ENCODE data around the gene ITGBL1. TPM values are rescaled to one million over a fixed set of nuclear protein-coding genes. Genes with fewer than 3 reads are reported as not detected.
A peak's percentile ranks its signal among the peaks of the same experiment; 100 is the strongest.
"Not testable (repeated sequence)": the region's sequence is repeated elsewhere in the genome, so short reads cannot be mapped to it uniquely, and the experiment has no call there.

Gene ITGBL1
- total RNA-seq, 1 experiment from 2014 or later = 0.34 TPM

GRCh38 chr13:101529422-101529821, 76.9 kb downstream of the ITGBL1 start:
- in situ Hi-C loops (cut with HindIII; ENCODE audit: low pct_unique_long_range_greater_than_20kb, low sequenced_read_pairs) = no loop called here
- DNase-seq (ENCODE audit: low read depth, low spot score) = peak; percentile 55

DNA sequence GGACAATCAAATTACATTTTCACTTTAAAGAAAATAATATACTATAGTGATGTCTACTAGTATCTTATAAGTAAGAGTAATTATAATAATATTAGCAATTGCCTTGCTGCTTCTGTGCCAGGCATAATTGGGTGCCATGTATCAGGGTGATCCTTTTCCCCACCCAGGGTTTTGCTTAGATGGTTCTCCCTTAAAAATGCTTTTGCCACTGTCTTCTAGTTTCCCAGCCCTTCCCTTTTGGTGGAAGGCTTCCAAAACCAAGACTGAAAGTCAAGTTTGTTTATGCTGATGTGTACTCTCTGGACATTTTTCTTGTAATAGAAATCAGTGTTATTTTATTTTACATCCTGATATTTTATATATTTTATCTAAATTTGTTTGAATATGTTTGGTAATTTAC, 77.8 kb downstream of the ITGBL1 start:
- DNase-seq (ENCODE audit: low read depth, low spot score) = no peak

GRCh38 chr13:101535192-101535746, 82.8 kb downstream of the ITGBL1 start:
- in situ Hi-C loops (cut with HindIII; ENCODE audit: low pct_unique_long_range_greater_than_20kb, low sequenced_read_pairs) = no loop called here
- DNase-seq (ENCODE audit: low read depth, low spot score) = no peak

More for the DNA sequence above, 77.8 kb downstream of the ITGBL1 start:
- in situ Hi-C loops (cut with HindIII; ENCODE audit: low pct_unique_long_range_greater_than_20kb, low sequenced_read_pairs) = no loop called here

- in situ Hi-C loops (cut with HindIII; ENCODE audit: low pct_unique_long_range_greater_than_20kb, low sequenced_read_pairs) = no loop called here
- no peak for DNase-seq (ENCODE audit: low read depth, low spot score)
Measured at GRCh38 chr13:101536079-101536478, 83.6 kb downstream of the ITGBL1 start.

- in situ Hi-C loops (cut with HindIII; ENCODE audit: low pct_unique_long_range_greater_than_20kb, low sequenced_read_pairs) = not testable (repeated sequence)
Measured at GRCh38 chr13:101544544-101544943, 92.1 kb downstream of the ITGBL1 start.

GRCh38 chr13:101544979-101545378, 92.5 kb downstream of the ITGBL1 start:
- in situ Hi-C loops (cut with HindIII; ENCODE audit: low pct_unique_long_range_greater_than_20kb, low sequenced_read_pairs) = no loop called here

More at GRCh38 chr13:101544544-101544943, 92.1 kb downstream of the ITGBL1 start:
- DNase-seq (ENCODE audit: low read depth, low spot score) = not testable (repeated sequence)

DNA sequence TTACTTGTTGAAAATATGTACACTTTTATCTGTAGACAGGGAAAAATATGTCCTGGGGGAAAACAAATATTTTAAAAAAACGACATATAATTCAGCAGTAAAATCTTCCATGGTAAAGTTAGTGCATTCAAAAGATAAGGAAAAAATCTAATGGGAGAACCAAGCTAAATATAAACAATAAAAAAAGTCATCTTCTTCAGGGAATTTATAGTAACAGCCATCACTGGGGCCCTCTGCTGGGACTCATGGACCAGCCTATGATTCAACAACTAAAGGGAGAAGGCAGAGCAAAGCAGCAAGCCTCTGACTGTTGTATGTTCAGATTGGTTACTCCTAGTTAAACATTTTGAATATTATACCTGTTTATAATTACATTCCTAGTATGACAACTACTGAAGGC, 93.0 kb downstream of the ITGBL1 start:
- in situ Hi-C loops (cut with HindIII; ENCODE audit: low pct_unique_long_range_greater_than_20kb, low sequenced_read_pairs) = no loop called here
- DNase-seq (ENCODE audit: low read depth, low spot score) = peak; percentile 11

More at GRCh38 chr13:101544979-101545378, 92.5 kb downstream of the ITGBL1 start:
- DNase-seq (ENCODE audit: low read depth, low spot score) = no peak

- in situ Hi-C loops (cut with HindIII; ENCODE audit: low pct_unique_long_range_greater_than_20kb, low sequenced_read_pairs) = no loop called here
- DNase-seq (ENCODE audit: low read depth, low spot score) = no peak
Measured at GRCh38 chr13:101552286-101552685, 99.8 kb downstream of the ITGBL1 start.

DNA sequence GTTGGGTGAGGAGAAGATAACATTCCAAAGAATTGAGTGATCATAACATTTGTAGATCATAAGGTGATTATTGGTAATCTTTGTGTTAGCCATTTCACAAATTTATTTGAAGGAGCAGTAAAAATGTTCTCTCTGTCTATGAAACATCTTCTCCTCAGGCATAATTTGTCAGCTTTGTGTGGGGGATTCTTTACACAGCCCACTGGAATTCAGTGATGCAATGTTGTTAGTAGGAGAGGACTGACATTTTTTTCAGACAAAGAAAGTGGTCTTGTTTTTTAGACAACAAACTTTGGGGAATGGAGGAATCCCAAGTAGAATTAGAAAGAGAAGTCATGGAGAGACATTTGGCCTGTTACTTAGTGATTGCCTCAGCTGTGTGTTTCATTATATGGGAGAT, 100.3 kb downstream of the ITGBL1 start:
- in situ Hi-C loops (cut with HindIII; ENCODE audit: low pct_unique_long_range_greater_than_20kb, low sequenced_read_pairs) = no loop called here
- no peak for DNase-seq (ENCODE audit: low read depth, low spot score)

DNA sequence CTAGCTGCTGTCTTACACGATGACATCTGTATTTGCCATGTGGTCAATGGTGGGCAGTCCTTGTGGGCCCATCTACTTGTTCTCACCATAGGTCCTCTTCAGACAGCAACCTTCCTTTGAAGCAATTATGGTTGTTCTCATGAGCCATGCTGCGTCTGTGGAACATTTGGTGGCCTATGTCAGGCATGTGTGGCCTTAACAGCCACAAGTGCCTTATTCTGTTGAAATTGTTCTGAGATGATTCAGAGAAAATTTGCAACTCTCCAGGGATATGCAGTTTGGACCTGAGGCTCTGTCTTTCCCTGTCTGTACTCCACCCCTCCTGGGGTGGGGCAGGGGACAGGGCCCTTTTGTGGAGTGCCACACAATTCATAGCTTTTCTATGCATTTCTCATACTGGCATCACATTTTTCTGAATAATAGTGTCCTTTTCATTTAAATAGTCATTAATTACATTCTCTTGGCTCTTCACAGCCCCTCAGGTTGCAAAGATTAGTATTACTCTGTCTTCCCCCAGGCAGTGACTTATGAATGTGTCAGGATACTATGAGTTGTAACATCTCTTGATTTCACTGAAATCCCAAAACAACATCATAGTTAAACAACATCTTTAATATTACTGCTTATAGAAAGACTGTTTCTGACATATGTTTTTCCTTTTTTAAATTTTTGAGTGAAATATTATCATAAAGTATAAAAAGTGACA, 102.1 kb downstream of the ITGBL1 start:
- no peak for DNase-seq (ENCODE audit: low read depth, low spot score)
- in situ Hi-C loops (cut with HindIII; ENCODE audit: low pct_unique_long_range_greater_than_20kb, low sequenced_read_pairs) = no loop called here

- in situ Hi-C loops (cut with HindIII; ENCODE audit: low pct_unique_long_range_greater_than_20kb, low sequenced_read_pairs) = no loop called here
- no peak for DNase-seq (ENCODE audit: low read depth, low spot score)
Measured at GRCh38 chr13:101555610-101556009, 103.1 kb downstream of the ITGBL1 start.

DNA sequence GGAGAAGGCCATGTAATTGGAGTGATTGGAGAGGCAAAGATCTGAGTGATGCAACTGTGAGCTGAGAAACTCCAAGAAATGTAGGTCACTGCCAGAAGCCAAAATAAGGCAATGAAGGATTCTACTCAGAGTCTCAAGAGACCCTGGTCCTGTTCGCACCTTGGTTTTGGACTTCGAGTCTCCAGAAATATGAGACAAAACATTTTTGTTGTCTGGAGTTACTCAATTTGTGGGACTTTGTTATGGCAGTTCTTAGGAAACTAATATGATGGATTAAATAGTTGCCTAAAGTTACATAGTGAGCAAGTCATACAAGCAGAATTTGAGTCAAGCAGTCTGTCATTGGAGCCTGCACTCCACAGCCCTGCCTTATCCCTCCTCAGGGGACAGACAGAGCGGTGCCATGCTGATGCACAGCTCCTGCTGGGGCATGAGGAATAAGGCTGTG, 104.2 kb downstream of the ITGBL1 start:
- no peak for DNase-seq (ENCODE audit: low read depth, low spot score)
- in situ Hi-C loops (cut with HindIII; ENCODE audit: low pct_unique_long_range_greater_than_20kb, low sequenced_read_pairs) = no loop called here

GRCh38 chr13:101565317-101565716, 112.8 kb downstream of the ITGBL1 start:
- no peak for DNase-seq (ENCODE audit: low read depth, low spot score)
- in situ Hi-C loops (cut with HindIII; ENCODE audit: low pct_unique_long_range_greater_than_20kb, low sequenced_read_pairs) = no loop called here

GRCh38 chr13:101567841-101568240, 115.4 kb downstream of the ITGBL1 start:
- no peak for DNase-seq (ENCODE audit: low read depth, low spot score)
- in situ Hi-C loops (cut with HindIII; ENCODE audit: low pct_unique_long_range_greater_than_20kb, low sequenced_read_pairs) = no loop called here

DNA sequence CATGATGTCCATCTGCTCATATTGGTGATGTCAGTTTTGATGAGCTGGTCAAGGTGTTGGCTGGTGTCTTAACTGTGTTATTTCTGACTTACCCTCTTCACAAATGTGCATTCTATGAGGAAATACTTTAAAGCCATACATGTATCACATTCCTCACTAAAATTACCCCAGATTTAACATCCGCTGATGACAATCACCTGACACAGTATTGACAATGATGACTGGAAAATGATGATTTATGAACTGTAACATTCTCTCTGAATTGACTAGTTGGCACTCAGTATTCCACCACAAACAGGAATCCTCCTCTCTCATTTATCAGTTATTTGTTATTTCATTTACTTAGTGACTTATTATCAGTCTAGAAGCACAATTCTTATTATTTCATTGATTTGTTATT, 117.3 kb downstream of the ITGBL1 start:
- no peak for DNase-seq (ENCODE audit: low read depth, low spot score)
- in situ Hi-C loops (cut with HindIII; ENCODE audit: low pct_unique_long_range_greater_than_20kb, low sequenced_read_pairs) = no loop called here

- in situ Hi-C loops (cut with HindIII; ENCODE audit: low pct_unique_long_range_greater_than_20kb, low sequenced_read_pairs) = no loop called here
- no peak for DNase-seq (ENCODE audit: low read depth, low spot score)
Measured at GRCh38 chr13:101570410-101570809, 117.9 kb downstream of the ITGBL1 start.

- in situ Hi-C loops (cut with HindIII; ENCODE audit: low pct_unique_long_range_greater_than_20kb, low sequenced_read_pairs) = no loop called here
- DNase-seq (ENCODE audit: low read depth, low spot score) = no peak
Measured at GRCh38 chr13:101572456-101572855, 120.0 kb downstream of the ITGBL1 start.

GRCh38 chr13:101575581-101575980, 123.1 kb downstream of the ITGBL1 start:
- in situ Hi-C loops (cut with HindIII; ENCODE audit: low pct_unique_long_range_greater_than_20kb, low sequenced_read_pairs) = no loop called here
- DNase-seq (ENCODE audit: low read depth, low spot score) = no peak

GRCh38 chr13:101576455-101576854, 124.0 kb downstream of the ITGBL1 start:
- DNase-seq (ENCODE audit: low read depth, low spot score) = no peak
- in situ Hi-C loops (cut with HindIII; ENCODE audit: low pct_unique_long_range_greater_than_20kb, low sequenced_read_pairs) = no loop called here
